Stimulated activated CD4-positive, alpha-beta T cell treated with anti-CD3 and anti-CD28 coated beads, Interleukin-4, amount 100 ng/mL, for 4 hours (primary cell): Measurements from ENCODE around the gene SHROOM1.

Source experiments
- DNase-seq, 2 experiments: peaks; one replicate each; pipeline ENCODE4 v3.0.0-alpha.2; 2020

Gene SHROOM1

DNA sequence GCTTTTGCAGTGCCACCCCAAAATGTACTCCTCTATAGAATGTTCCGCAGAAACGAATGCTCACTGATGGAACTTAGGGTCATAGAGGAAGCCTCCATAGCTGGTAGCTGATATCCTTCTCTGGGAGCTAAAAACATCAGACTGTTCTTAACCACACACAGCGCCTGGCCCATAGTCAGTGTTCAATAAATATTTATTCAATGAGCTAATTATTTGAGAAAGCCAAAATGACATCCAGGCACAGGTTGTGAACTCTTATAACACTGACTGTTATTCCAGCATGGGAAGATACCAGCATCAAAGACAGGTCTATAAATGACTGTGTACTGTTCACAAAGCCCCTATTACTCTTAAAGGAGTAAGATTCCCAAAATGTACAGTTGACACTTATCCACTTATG, 22.9 kb upstream of the SHROOM1 start:
- DNase-seq: no peak

DNA sequence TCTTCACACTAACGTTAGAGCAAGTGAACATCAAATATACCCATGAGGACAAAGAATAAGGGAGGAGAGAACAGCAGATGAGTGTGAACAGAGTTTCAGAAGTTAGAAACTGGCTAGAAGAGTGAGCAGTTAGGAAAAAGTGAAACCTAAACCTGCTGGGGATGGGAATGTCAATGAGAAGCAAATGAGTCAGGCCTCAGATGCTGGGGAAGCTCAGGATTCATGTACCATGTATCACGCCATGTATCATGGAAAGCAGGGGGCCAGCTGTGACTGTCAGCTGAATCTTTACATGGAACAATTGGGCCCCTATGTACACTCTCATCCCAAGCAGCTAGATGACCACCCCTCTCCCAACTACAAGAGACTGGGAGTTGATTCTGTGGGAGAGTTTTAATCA, 19.6 kb upstream of the SHROOM1 start:
- no peak for DNase-seq

DNA sequence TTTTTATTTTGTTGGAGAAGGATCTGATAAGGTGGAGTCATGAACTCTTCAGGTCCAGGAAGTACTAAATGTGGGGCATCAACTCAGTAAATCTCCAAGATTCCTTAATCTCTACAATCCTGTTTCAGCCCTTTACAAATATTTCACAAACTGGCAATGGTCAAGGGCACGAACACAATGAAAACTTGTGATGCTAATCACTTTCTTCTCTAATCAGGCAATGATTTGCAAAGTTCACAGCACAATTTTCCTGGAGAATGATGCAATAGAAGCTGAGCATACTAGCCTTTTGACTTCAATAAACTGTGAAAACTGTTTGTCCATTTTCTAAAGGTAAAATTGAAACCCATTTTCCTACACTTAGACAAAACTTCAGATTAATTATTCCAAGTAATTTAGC, 18.9 kb upstream of the SHROOM1 start:
- DNase-seq: no peak

DNA sequence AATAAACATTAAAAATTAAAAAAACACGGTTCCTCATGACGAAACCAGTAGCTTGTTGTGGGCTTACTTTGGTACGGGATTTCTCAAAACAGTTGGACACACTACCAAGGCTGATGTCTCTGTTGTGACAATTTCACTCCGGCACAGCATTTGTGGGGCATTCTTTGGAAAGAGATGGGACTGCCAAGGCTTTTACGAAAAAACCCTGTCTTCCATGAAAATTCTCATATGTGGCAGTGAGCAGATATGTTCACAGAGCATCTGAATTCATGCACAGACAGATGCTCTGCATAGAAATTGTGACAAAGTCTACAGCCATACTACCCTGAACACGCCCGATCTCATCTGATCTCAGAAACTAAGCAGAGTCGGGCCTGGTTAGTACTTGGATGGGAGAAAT, 17.8 kb upstream of the SHROOM1 start:
- no peak for DNase-seq

DNA sequence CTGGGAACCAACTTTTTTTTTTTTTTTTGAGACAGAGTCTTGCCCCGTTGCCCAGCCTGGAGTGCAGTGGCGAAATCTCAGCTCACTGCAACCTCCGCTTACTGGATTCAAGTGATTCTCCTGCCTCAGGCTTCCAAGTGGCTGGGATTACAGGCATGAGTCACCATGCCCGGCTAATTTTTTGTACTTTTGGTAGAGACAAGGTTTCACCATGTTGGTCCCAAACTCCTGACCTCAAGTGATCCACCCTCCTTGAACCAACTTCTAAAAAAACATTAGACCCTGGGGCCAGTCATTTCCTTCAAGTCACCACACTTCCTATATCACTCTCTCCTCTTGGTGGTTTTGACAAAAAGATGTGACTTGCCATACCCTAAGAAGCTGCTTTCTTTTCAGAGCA, 10.9 kb upstream of the SHROOM1 start:
- DNase-seq: no peak

DNA sequence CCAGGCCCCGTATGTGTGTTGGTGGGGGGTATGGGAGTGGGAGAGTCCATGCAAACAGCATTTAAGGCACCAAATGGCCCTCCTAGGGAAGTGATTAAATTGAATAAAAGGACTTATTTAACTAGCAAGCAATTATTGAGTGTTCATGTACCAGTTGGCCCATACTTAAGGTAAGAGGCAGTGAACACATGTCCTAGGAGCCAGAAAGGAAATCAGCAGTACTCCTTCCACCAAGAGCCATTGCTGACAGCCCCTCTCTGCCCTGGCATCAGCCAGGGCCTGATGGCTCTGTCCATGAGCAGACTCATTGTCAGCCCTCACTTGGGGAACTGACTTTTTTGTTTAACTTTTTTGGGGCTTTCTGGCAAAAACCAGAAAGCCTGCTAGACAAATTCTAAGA, 10.4 kb upstream of the SHROOM1 start:
- DNase-seq: no peak

DNA sequence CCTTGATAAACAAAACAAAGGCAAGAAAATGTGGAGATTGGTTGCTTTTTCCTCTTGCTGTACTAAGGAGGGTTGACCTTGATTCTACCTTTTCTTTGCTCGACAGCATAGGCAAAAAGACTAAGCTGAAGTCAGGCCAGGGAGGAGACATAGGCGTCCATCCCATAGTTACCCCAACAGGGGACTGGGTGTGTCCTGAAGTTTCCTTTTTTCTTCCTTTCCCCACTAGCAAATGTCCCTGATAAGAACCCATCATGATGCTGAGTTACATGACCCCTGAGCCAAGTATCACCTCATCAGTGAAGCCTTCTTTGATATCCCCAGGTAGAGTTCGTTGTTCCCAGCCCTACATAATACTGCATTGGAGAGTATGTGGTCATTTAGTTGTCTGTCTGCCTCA, 9.9 kb upstream of the SHROOM1 start:
- DNase-seq: no peak

DNA sequence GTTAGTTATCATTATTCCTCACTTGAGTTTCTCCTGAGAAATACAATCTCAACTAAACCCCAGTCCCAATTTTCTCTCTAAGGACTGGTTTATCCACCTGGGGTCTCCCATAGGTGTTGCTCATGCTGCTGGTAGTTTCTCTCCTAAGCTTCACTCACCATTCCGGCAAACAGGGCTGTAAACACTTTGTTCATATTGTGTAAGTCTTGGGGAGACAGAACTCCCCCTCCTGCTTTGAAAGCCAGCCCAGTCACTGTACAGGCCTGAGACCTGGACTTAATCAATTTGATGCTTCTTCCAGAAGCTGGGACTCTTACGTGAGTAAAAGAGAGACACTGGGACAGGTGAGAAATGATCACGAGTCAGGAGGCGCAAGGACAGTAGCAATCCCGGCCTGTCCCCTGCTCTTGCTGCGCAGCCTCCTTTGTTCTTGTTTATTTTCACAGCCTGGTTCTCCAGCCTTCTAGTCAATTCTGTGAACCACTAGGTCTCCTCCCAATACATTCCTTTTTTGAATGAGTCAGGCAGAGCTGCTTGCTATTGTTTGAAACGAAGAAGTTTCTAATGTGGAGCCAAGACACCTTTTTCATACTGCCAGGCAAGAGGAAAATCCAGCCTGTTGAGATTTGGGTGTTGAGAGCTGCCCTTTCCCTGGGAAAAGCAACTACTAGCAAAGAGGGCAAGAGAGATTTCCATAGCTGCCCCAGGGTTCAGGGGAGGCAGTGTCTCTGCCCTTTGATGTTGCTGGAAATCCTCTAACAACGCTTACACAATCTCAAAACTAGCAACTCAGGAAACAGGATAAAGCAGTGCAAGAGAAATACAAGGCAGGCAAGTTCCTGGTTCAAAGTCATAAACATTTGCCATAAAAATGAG, 9.2 kb upstream of the SHROOM1 start:
- no peak for DNase-seq

DNA sequence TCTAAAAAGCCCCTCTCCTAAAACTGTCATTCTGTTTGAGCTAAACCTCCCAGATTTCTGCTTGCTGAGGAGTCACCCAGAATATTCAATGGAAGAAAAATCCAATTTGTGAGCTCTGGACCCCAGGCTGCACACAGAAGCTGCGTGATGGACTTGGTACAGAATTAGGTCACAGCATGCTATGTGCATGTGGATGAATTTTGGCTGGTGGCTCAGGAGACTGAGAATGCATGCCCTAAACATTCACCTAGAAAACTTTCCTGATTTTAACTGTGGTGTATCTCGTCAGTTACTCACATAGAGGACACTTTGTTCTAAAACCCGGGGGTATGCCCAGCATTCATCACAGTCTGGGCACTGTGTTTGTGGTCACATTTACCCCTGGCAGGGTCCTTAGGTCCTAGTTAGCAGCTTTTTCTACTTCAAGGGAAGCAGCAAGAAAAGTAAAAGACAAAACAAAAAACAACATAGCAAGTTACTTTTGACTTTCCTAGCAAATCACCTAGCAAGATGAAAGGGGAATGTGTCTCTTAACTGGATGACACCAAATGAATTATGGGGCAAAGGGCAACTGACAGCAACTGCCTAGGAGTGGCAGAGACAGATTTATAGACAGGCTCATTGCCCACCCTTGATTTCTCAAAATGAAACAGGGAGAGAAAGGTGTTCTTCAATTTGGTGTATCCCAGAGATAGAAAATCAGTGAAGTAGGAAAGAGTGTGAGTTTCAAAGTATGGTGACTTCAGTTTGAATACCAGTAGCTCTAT, 8.3 kb upstream of the SHROOM1 start:
- no peak for DNase-seq

DNA sequence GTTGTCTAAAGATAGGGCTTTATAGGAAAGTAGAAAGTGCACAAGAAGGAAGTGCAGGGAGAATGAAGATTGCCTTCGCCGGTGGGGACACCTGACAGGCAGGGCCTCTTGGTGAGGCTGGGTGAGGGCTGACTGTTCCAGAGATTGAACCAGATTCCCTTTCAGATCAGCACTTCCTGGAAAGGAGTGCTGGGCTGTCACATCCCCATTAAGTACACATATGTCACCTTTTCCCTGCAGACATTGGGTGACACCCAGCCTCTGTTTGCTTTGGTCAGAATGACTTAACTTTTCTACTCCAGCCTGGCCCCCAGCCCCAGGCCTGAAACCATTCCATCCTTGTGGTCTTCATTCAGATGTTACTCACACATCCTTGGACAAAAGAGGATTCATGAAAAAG, 7.4 kb upstream of the SHROOM1 start:
- no peak for DNase-seq

DNA sequence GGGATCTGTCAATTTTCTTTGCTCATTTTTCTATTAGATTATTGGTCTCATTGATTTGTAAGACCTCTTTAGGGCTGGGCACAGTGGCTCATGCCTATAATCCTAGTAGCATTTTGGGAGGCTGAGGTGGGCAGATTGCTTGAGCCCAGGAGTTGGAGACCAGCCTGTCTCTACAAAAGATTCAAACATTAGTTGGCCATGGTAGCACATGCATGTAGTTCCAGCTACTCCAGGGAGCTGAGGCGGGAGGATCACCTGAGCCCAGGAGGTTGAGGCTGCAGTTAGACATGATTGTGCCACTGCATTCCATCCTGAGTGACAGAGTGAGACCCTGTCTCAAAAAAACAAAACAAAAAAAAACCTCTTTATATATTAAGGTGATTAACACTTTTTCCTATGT, 6.4 kb upstream of the SHROOM1 start:
- DNase-seq: no peak

DNA sequence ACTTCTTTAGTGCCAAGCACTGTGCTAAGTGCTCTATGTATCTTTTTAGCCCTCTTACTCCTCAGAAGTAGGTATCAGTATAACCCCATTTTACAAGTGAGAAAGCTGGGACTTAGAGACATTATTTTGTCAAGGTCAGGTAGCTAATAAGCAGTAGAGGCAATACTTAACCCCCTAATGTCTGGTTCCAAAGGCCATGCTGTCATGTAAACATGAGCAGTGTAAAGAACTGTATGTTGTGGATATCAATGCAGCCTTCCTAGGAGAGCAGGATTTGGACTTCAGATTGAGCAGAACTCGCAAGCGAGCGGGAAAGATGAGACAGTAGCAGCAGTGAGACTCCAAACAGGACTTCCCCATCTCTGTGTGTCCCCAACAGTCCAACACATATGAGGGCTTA, 3.6 kb upstream of the SHROOM1 start:
- no peak for DNase-seq

DNA sequence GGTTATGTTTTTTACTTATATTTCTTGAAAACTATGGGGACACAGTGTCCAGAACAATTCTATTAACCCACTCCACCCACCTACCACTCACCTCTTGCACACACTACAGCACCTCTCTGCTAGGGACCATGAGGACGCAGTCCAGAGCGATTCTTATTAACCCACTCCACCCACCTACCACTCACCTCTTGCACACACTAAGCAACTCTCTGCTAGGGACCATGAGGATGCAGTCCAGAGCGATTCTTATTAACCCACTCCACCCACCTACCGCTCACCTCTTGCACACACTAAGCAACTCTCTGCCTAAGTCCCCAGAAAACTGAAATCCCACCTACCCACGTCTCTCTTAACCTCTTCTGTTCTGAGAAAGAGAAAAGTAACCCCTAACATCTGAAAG, 2.2 kb upstream of the SHROOM1 start:
- DNase-seq: no peak

DNA sequence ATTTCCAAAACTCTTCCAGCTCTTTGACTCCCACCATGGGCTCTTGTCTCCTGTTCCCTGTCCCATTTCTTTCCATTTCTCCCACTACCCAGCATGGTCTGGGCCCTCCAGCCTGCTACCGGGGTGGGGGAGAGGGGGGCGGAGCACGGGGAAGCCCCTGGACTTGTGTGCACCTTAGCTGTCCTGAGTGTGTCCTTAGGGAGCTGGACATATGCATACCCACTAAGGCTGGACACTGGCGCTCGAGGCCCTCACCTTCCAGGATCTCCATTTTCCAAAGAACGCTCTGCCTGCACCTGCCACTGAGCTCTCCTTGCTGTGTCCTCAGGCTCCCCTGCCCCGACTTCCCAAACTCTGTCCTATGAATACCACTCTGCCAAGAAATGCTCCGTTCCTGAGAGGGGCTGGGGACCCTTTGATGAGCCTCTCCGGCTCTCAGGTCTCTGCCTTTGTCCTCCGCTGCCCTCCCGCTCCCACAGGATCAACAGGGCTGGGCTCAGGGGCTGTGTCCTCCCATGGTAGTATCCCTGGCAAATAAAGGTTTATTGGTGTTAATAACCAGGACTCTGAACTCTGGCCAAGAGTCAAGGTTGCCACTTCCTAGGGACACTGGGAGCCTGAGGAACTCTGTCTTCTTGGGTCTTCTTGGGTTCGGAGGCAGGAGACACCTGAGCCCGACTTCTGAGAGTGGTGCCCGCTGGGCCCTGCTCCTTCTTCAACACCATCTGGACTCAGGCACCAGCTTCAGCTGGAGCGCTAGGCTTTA, 831 bp upstream of the SHROOM1 start:
- no peak for DNase-seq

DNA sequence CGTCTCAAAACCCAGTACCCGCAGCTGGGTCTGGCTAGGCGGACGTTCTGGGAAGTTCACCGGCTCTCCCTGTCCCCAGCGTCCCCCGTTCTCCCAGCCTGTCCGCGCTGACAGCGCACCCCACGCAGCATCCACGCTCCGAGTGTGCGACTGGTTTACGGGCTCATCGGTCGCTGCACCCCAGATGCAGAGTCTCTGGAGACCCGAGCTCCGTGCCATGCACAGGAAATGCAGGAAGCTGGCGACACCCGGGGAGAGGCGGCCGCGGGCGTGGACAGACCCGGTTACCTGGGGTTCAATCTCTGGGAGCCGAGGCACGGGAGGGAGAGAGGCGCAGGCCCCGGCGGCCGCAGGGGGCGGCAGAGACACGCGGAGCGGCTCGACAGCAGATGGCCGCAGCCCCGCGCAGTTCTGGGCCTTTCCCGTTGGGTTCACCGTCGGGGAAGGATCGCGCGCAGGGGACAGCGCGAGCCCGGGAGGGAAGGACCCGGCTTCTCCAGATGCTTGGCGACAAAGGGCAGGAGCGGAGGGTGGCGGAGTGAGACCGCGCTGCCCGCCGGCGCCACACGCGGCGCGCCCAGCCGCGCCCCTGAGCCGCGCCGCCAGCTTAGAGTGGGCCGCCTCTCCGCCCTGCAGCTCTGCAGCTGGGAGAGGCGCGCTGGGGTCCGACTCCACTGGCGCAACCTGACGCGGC, 558 bp downstream of the SHROOM1 start:
- DNase-seq: peak; percentile 58 to 75

DNA sequence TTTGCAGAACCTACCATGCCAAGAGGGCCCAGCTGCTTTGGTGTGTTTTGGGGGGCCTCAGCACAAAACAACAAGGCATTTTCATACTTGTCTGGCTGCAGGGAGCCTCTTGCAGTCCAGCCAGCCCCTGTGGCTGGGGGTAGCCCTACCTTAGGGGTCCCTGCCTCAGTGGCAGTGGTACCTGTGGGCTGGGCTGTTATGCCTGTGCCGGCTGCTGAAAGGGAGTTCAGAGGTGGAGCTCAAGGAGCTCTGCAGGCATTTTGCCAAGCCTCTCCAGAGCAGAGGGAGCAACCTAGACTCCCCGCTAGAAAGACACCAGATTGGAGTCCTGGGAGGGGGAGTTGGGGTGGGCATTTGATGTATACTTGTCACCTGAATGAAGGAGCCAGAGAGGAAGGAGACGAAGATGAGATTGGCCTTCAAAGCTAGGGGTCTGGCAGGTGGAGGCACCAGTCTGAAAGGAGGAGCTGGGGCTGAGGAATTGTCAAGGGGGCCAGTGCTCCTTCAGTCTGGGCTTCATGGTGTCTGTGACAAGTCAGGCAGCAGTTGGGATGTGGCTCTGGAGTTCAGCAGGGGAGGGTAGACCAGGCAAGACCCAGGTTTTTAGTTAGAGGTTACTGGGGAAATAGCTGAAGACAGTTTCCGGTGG, 1.5 kb downstream of the SHROOM1 start:
- no peak for DNase-seq

DNA sequence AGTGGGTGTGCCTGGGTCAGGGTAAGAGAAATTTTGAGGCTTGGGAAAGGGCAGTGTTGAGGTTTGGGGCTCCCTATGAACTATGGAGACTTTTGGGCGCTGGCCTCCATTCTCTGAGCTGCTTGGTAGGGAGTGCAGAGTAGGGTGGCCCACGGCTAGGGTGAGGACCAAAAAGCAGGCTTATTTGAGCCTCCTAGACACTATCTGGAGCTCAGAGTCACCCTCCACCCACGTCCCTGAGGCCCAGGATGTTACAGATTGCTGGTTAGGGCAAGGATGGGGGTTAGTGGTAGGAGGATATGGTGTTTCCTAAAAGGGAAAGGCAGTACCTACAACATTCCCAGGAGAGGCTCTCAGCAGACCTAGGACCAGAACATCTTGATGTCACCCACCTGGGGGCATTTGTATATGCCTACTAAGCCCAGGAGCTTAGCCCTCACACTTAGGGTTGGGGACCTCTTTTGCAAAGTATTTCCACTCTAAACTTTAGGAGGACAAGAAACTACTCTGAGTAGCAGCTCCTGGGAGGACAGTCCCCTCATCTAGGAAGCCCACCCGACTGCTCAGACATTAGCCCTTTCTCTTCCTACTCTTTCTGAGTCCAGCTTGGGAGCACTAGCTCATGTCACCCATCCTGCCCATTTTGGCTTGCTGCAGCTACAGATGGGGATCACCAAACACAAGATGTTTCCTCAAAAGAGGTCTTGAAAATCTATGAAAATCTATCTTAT, 2.3 kb downstream of the SHROOM1 start:
- DNase-seq: no peak

DNA sequence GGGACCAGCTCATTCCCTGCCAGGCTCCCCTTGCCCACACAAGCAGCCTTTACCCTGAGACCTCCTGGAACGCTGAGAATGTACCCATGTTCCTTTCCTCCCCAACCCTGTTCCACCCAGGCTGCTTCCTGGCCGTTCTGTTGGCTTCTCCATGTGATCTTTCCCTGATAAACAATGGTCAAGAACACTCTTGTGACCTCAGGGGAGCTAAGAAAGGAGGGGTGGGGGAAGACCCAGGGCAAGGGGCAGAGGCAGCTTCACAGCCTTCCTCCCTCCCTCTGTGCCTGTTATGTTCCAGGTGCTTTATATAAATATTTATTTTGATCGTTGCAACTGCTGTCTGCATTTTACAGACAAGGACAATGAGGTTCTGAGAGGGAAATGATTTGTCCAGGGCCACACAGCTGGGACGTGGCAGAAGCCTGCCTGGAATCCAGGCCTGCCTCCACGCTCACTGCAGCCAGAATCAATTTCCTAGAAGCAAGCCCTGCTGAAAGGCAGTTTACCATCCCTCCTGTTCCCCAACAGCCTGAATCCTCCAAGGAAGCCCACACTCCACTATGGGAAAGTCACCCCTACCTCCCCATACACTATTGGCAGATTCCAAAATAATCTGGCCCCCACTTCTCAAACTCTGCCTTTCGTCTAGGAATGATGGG, 3.9 kb downstream of the SHROOM1 start:
- no peak for DNase-seq

DNA sequence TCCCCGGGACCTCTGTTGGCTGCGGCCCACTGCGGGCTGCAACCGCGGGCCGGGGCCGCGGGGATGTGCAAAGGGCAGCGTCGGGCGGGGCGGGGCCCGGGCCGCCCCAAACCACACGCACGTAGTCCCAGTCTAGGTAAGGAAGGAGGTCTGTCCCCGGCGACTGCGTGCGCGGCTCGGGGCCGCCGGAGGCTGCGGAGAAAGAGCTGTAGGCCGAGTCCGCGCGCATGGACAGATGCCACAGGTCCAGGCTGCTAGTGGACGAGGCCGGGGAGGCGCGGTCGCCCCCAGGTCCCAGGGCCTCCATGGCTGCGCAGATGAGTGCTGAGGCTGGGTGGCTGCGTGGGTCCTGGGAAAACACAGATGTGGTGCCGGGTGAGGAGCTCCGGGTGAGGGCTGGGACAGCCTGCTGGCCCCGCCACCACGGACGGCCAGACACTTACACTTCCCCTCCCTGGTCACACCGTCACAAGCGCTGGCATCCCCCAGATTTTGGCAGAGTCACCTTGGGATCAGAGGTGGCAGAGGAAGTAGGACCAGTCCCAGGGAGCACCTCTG, 4.5 kb downstream of the SHROOM1 start:
- peak in 1 of 2 experiments; percentile 13 for DNase-seq

DNA sequence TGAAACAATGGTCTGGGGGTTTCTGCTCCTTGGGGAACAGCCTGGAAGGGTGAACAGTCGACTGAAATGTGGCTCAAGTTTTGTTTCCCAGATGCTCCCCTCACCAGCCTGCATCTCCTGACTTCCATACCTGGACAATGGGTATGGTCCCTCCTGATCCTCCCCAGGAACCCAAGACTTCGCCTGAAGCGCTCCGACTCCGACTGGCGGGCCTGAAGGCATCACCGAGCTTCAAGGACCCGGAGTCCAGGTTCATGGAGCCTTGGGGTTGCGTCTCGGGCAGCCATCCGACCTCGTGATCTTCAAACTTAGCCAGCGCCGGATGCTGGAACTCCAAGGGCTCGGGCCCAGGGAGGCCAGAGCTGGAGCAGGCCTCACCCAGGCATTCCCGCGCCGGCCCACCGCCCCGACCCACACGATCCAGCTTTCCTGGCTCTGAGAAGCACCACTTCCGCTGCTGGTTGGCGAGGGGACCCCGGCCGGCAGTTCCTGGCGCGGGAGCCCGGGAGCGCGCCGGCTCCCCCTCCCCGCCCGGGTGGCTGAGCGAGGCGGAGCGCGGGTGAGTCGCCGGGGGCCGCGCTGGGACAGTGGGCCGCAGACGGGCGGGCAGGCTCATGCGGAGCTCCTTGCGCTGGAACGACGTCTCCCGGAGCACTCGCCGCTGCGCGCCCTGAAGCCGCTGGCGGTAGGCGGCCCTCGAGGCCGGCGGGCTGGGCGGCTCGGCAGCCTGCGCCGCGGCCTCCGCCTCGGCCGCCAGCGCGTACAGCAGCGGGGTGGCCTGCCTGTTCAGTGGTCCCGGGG, 5.2 kb downstream of the SHROOM1 start:
- no peak for DNase-seq
